ENCODE measurements around the gene NEURL1.
A peak's percentile ranks its signal among the peaks of the same experiment; 100 is the strongest.
"Not testable (repeated sequence)": the region's sequence is repeated elsewhere in the genome, so short reads cannot be mapped to it uniquely, and the experiment has no call there.

The NEURL1 gene

DNA sequence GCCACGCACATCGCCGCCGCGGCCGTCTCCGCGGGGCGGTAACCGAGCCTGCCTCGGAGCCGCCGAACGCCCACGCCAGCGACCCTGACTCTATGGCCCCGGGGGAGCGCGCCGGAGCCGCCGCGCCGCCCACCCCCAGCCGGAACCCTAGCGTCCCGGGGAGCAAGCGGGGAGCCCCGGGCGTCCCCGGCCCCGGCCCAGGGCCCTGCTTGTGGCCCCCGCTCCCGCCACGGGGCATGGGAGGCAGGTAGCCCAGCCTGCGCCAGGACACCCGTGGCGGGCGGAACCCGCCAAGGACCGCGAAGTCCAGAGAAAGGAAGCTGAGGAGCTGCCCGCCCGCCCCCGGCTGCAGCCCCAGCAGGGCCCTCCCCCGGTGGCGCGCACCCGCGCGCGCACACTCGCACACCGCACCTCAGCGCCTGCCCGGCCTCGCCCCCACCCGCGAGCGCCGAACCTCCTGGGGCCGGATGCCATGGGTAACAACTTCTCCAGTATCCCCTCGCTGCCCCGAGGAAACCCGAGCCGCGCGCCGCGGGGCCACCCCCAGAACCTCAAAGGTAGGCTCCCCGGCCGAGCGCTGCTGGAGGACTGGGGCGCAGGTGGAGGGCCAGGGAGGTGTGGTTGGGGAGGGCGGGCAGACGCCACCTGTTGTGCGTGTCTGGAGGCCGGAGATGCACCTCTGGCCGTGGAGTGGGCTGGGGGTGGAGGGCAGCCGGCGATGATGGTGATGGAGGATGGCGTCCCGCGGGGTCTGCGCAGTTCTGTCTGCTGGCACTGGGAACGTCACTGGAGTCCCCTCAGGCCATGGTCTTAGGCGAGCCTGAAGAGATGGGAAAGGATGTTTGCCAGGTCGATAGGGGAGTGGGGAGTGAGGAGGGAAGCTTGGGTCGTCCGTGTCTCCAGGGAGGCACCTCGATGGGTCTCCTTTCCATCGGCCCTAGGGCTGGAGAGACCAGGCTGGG is 692 bp downstream of the NEURL1 start:
- DNase-seq, result peak; percentile 23

DNA sequence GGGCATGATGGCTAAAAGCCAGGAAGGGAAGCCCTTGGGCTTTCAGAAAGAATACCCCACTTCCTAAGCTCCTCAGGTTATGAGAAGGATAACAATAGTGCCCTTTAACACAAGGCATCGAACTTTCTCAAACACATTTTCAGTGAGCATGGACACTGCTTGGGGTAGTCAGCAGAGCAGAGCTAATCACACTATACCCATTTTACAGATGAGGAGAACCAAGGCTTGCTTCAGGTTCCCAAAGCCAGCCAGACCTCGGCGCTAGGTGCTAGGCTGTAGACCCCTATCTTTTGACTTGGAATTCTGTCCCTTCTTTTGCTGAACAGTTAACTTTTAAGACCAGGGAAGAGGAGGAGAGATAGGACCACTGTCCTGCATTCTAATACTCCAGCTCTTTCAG is 1.8 kb downstream of the NEURL1 start:
- no peak for DNase-seq

DNA sequence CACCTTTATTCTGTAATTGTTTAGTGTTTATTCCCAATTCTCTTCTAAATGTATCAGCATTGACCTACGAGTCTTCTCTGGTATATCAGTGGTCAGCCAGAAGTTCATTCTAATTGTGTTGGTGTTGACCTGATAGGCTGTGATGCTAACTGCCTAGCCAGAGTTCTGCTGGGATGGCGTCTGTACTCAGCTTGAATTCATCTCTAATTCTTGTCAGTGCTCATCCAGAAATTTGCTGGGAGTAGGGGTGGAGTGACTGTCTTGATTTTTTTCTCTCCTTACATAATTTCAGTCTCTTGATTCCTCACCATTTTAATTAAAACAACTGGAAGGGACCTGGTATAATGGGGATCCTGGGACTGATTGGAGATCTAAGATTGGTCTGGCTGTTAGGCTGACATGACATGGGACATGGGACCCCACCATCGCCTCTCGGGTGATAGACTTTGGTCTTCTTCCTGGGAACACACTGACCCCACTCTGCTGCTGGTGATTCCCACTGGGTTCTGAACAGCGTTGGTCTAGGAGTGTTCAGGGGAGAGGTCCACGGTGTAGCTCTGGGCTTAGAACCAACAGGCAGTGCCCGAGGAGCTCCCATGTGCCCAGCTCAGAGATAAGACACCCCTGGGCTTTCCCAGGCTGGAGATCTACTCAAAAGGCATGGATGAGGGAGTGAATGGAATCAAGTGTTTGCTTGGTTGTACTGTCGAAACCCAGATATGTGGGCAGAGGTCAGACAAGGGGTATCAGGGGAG is 3.8 kb downstream of the NEURL1 start:
- DNase-seq, result no peak

DNA sequence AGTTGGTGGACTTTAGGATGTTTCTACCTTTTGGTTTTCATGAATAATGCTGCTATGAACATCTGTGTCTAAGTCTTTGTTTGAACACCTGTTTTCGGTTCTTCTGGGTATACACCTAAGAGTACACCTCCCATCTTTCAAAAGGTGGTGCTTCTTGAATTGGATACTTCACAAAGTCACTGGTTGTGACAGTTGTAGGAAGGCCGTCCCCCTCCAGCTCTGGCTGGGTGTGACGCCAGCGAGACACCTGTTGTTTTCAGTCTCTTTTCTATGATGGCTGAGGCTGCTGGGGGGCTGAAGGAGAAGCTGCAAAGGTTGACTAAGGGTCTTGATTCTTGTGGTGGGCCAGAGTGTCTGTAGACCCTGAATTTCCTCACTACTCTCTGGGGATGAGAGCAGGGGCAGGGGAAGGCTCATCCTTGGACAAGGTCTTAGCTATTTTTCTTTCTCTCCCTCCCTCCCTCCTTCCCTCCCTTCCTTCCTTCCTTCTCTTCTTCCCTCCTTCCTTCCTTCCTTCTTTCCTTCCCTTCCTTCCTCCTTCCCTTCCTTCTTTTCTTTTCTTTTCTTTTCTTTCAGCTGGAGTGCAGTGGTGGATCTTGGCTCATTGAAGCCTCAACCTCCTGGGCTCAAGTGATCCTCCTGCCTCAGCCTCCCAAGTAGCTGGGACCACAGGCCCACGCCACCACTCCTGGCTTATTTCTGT is 5.6 kb downstream of the NEURL1 start:
- DNase-seq, result no peak

DNA sequence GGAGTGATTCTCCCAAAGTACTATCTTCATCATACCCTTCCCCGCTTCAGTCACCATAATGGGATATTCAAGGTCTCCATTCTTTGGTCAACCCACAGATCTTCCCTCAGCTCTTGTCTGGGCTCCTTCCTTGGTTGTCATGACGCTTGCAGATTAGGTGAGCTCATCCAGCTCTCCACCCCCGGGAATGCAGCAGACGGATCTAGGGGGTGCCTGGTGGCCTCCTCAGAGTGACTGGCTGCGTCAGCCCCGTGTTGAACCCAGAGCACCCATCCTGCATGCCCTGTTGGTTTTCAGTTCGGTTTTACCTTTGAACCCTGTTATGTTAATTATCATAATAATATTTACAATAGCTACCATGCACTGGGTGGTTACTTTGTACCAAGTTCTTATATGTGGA is 6.4 kb downstream of the NEURL1 start:
- no peak for DNase-seq

DNA sequence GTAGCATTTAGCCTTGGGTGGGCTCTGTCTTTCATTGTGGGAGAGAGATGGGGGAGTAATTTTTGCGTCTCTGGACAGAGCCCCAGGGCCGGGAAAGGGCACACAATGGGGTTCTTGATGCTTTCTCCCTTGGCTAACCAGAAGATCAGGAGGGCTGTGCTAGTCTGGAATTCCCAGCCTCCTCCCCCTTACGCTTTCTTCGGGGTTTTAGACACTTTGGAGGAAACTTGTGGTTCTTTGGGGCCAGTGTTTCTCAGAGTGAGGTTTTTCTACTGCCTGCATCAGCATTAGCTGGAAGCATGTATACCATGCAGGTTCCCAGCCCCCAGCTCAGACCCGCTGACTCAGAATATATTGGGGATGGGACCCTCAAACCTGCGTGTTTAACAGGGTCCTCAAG is 7.0 kb downstream of the NEURL1 start:
- DNase-seq, result no peak

DNA sequence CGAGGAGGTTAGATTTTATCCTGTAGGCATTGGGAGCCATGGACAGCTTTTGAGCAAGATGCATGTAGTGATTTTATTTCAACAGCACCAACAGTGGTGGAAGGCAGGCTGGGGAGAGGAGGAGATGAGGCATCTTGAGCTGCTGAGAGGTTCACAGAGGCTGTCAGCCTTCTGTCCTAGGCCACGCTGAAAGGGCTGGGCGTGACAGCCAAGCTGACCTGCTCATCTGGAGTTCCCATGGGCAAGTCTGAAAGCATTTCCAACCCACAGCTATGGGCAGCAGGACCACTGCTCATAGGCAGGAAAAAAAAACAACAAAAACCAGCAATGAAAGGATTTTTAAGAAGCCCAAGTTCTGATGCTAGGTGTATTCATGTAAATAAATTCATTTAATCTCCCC is 7.7 kb downstream of the NEURL1 start:
- DNase-seq, result no peak

DNA sequence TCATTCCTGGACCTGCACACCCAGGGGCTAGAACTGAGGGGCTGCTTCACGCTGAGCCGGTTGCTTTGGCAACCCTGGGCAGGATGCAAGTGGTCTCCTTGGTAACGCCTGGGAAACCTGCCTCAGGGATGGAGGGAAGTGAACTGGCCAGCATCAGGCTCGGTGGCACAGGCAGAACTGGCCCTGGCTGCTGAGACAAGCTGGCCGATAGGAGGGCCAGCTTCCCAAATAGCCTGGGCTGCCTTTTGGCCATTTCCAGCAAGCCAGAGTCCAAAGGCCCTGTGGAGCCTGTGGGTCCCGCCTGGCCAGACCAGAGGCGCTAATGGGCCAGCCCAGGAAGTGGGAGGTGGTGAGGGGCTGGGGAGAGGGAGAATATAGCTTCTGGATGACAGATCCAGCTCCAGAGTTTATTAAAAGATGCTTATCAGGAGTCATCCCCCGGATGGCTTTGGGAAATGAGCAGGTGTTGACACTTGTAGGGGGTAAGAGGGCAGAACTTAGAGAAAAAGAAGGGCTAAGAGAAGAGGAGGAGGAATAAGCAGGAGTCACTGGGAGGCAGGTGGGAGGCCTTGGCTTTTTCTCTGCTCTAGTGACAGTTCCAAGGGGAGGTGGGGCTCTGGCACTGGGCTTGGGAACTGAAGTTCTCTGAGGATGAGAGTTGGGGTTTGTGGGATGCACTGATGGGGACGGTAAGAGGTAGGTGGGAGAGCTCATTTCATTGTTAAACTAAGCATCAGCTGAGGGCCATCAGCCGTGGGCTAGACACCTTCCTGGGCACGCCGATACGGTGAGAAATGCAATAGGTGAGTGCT is 9.6 kb downstream of the NEURL1 start:
- no peak for DNase-seq

DNA sequence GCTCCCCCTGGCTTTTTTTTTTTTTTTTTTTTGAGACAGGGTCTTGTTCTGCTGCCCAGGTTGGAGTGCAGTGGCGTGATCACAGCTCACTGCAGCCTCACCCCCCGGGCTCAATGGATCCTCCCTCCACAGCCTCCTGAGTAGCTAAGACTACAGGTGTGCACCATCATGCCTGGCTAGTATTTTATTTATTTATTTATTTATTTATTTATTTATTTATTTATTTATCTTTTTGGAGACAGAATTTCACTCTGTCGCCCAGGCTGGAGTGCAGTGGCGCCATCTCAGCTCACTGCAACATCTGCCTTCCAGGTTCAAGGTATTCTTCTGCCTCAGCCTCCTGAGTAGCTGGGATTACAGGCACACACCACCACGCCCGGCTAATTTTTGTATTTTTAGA is 10.3 kb downstream of the NEURL1 start:
- DNase-seq, result not testable (repeated sequence)

DNA sequence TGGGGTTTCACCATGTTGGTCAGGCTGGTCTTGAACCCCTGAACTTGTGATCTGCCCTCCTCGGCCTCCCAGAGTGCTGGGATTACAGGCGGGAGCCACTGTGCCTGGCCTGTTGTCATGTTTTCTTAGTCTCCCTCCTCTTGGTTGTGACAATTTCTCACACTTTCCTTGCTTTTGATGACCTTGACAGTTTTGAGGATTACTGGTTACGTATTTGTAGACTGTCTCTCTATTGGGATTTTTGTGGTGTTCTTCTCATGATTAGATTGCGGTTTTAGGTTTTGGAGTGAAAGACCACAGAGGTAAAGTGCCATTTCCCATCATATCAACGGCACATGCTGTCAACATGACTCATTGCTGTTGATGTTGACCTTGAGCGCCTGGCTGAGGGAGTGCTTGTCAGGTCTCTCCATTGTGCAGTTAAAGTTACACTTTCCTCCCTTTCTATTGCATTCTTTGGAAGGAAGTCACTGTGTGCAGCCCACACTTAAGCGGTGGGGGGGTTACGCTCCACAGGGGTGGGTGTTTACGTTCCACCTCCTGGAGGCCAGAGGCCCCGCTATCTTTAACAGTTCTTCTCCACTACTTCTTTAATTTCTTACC is 10.8 kb downstream of the NEURL1 start:
- DNase-seq, result peak; percentile 48

DNA sequence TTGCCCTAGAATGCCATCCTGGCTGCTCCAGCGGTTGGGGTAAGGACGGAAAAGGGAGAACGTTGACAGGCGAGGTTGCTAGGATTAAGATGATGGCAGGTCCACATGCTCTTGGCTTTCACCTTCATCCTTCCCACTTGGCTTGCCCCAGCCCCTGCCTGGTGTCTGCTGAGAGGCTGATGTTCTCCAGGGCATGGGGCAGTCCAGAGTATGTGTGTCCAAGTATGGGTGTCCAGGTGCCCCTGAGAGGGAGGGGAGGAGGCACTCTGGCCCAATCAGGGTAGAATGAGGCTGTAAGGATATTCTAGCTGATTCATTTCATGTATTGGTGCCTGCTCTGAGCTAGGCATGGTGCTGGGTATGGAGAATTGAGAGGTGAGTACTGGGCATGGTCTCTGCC is 12.6 kb downstream of the NEURL1 start:
- DNase-seq, result no peak

DNA sequence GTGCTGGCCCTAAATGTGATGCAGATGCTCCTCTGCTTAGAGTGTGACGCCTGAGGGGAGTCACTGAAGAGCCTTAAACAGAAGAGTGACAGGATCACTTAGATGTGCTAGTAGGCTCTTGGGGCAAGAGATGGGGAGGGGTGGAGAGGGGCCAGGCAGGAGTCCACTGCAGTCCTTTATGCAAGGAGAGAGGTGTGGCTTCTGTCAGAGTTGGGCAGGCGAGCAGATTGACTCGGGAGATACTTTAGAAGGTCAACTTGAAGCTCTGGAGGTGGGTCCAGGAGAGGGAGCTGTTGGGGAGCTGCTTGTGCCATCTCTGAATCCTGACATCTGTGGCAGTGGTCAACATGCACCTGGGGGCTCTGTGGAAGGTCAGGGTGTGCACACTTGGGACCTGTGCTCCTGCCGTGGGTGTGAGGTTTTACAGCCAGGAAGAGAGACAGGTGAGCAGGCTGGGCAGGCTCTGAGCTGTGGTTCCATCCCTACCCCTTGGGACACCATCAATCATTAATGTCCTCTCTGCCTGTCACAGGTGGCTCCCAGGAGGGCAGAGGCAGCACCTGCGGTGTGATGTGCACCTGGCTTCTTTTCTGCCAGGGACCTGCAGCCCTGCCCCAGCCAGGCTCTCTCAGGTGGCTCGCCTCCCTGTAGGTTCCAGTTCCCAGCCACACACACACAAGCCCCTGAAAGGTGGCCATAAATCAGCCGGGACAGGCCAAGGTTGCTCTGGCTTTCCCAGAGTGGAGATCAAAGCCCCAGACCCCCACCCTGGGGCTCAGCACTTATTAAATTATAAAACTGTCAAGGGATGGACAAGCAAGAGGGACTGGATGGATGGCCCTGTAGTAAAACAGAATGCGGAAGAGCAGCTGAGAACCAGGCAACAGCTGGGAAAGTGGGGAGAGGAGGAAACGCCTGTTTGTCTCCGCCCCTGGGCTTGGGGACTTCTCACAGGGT is 14.0 kb downstream of the NEURL1 start:
- DNase-seq, result no peak

DNA sequence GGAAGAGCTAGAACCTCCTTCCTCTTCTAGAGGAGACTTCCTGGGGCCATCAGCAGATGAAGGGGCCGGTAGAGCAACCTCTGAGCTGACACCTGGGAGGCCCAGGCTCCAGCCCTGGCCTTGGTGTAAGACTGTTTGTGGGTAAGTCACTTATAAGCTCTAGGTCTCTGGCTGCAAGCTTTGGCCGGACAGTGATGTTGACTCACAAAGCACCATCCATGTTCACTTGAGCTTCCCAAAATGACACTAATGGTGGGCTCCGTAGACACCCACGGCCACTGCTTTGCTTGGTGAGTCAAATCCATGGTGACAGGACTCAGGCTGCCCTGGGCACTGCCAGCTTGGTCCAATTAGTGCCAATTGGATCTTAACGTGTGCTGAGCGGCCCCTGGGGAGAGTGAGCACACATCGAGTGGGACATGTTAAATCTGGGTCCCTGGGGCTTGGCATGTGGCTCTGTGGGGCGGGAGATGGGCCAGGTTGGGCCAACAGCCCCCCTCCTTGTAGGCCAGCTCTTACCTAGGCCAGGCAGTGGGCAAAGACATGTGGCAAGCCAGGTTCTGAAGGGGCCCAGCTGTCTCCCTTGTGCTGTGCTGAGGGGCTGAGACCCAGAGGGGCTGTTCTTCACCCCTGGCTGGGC is 16.7 kb downstream of the NEURL1 start:
- DNase-seq, result no peak

DNA sequence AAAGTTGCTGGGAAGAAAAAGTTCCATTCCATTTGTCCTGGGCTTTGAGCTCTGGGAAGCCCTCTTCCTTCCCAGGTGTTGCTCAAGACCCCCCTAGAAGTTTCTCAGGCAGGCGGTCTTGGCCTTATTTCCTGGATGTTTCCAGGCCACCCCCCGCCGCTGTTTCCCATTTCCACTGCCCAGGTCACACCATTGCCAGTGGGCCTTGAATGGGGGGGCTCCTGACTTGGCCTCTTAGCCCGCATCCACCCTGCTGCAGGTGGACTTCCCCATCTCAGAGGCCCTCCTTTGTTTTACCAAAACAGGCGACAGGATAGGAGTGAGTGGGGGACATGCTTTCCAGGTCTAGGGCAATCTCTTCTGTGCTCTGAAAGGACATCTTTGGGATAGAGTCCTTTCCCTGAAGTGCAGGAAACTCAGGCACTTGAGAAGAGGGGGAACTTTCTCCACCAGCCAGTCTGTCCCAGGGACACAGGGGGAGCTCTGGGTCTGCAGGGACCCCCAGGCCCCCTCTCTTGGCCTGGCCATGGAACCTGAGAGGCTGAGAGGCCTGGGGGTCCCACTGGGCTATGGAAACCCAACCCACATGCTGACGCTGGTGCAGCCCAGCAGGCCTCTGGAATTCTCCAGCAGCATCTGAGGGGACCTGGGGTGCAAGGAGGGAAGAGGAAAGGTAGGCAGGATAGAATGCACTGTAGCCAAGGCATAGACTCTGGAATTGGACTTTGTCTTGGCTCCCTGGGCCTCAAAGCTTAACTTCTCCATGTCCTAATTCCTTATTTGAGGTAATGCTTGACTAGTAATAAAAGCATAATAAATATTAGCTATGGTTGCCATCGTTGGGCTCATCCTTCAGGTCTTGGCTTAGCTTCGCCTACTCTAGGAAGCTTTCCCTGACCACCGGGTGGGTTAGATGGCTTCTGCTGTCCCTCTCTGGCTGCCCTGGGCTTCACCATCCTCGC is 17.6 kb downstream of the NEURL1 start:
- DNase-seq, result no peak

DNA sequence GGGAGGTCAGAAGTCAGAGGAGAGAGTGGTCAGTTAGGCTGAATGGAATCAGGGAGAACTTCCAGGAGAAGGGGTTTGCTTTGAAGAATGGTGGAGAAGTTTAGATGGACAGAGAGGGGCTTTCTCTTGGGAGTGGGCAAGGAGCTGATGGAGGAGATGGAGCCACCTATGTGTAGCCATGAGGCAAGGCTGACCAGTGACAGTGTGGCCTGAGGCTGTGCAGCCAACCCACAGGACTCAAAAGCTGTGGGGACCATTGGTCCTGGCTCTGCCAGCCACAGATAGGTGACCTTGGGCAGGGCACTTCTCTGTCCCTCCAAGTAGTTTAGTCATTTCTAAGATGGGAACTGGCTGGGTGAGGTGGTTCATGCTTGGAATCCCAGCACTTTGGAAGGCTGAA is 18.7 kb downstream of the NEURL1 start:
- no peak for DNase-seq

DNA sequence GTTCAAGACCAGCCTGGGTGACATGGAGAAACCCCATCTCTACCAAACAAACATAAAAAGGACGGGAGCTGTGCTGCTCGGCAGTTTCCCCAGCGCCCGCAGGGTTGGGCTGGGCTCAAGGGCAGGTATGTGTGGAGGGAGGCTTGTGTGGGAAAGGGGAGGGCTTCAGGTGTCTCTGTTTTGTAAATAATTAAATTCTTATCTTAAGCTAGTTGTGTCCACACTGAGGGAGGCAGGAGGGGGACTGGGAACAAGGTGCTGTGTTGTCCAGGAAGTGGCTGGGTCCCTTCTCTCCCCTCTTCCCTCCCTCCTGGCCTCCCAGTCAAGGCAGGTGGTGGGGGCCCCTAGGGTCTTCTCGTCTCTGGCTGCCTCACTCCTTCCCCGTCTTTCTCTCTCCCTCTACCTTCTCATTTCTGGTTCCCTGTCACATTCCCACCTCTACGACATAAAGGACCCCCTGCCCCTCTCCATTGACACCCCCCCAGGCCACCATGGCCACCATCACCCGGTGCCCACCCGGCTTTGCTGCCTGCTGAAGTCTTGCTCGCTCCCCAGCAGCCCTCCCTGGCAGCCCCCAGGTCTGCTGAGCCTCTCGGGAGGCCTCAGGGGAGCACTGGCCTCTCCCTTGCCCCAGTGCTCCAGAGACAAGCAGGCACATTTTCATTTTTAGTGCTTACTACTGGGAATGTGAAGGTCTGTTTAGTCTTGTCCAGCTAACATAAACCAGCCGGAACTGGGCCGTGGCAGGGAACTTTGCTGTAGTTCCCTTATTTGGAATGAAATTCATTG is 19.3 kb downstream of the NEURL1 start:
- DNase-seq, result no peak

DNA sequence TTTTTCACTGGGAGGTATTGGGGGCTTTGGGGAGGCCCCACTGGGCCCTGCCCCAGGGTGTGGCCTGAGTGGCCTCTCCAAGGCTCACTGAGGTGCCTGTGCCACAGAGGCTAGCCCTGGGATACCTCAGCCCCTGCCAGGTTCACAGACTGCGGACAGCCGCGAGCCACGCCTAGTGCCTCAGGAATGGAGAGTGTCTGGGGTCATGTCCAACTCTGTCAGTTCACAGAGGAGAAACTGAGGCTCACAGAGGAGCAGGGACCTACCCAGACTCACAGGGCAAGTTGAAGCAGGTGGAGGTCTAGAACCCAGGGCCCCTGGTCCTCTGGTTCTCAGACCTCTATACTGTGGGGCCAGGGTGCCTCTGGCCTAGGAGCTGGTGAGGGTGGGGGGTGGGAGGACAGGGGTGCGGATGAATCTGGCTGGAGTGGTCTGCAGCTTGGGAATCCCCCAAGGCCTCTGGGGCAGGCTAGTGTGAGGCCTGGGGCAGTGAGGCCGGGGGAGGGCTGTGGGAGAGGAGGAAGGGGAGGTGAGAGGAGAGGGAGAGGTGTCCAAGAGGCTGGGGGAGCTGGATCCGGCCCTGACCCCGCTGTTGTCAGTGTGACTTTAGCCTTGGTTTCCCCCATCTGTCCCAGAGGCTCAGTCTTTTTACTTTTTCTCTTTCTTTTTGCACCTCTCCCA is 20.0 kb downstream of the NEURL1 start:
- DNase-seq, result no peak

DNA sequence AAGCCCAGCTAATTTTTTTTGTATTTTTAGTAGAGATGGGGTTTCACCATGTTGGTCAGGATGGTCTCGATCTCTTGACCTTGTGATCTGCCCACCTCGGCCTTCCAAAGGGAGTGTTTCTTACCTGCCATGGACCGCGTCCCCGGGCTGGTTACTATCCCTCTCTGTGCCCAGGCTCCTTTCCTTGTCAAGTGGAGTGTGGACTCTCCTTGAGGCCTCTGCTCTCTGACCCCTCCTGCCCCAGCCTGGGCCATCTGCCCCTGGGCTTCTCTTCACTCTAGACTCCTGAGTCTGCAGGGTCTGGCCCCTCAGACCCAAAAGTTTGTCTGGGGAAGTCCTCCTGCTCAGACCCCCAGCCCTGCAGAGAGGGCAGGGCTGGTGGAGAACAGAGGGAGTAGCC is 20.7 kb downstream of the NEURL1 start:
- DNase-seq, result no peak

Measured in CD4-positive, alpha-beta T cell treated with Interleukin-6 for 4 hours (primary cell).